ENCODE data around the gene SERPINA5.

The SERPINA5 gene

GRCh38 chr14:94582851-94583250, 1.6 kb downstream of the SERPINA5 start:
- FAIRE-seq (no peak), DNase-seq (ENCODE audit: insufficient read length, low spot score) (no peak)
- TF ChIP-seq POU2F2 (IDR thresholded peaks at IDR 0.05; ENCODE audit: low read depth, low read length) (no peak), SPI1 (IDR thresholded peaks at IDR 0.05; ENCODE audit: low read depth, low read length) (no peak), PAX5 (IDR thresholded peaks at IDR 0.05; ENCODE audit: insufficient read depth, low read length, severe bottlenecking) (no peak), POLR2AphosphoS5 (IDR thresholded peaks at IDR 0.05; ENCODE audit: low read depth, low read length) (no peak), POLR2A (IDR thresholded peaks at IDR 0.05; ENCODE audit: low read depth, low read length) (no peak), TAF1 (IDR thresholded peaks at IDR 0.05; ENCODE audit: low read depth, low read length) (no peak)

DNA sequence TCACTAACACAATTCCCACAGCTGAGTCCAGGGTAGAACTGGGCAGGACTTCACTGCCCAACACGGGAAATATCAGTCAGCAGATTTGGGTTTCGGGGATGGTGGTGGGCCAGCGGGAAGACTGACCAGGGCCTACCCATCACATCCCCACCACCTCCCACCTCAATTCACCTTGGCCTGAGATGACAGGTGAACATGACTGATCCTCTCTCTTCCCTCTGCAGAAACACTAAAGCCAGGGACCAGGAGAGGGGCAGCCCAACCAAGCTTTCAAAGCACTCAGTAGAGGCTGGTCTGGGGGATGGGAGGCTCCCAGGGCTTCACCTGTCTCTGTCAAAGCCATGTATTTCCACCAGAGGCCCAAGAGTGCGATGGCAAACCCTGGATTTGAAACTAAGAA, 2.3 kb downstream of the SERPINA5 start:
- no peak for DNase-seq (ENCODE audit: insufficient read length, low spot score)
- no peak for TF ChIP-seq POLR2A (IDR thresholded peaks at IDR 0.05; ENCODE audit: low read depth, low read length)
- TF ChIP-seq TAF1 (IDR thresholded peaks at IDR 0.05; ENCODE audit: low read depth, low read length): no peak
- TF ChIP-seq POU2F2 (IDR thresholded peaks at IDR 0.05; ENCODE audit: low read depth, low read length): no peak
- no peak for TF ChIP-seq POLR2AphosphoS5 (IDR thresholded peaks at IDR 0.05; ENCODE audit: low read depth, low read length)
- TF ChIP-seq PAX5 (IDR thresholded peaks at IDR 0.05; ENCODE audit: insufficient read depth, low read length, severe bottlenecking): no peak
- TF ChIP-seq SPI1 (IDR thresholded peaks at IDR 0.05; ENCODE audit: low read depth, low read length): no peak
- no peak for FAIRE-seq

DNA sequence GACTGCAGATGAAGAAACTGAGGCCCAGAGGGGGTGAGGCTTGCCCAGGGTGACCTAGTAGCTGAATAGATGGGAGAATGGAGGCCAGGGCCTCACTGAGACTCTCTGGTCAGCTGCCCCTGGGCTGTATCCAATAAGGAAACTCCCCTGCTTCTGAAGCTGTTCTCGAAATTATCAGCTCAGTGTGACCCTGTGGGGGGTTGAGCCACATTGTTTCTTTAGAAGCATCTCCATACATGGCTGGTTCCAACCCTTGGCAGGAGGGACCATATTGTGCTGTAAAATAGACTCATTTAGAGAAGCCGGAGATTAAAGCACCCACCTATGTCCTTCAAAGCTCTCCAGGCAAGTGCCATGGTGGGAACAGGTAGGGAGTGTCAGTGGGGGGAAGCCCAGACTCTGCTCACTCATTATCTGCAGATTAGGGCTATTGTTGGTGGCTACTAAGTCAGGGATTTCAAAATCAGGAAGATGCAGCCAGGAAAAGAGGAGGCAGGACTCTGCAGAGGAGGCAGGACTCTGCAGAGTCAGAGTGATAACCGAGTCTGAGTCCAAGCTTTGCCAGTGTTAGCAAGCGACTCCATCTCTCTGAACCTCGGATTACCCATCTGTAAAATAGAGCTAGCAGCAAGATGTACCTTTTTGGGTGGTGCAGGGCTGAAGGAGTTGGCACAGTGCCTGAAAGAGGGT, 3.5 kb downstream of the SERPINA5 start:
- TF ChIP-seq SPI1 (IDR thresholded peaks at IDR 0.05; ENCODE audit: low read depth, low read length) (no peak), POLR2AphosphoS5 (IDR thresholded peaks at IDR 0.05; ENCODE audit: low read depth, low read length) (no peak), PAX5 (IDR thresholded peaks at IDR 0.05; ENCODE audit: insufficient read depth, low read length, severe bottlenecking) (no peak), POU2F2 (IDR thresholded peaks at IDR 0.05; ENCODE audit: low read depth, low read length) (no peak), POLR2A (IDR thresholded peaks at IDR 0.05; ENCODE audit: low read depth, low read length) (no peak), TAF1 (IDR thresholded peaks at IDR 0.05; ENCODE audit: low read depth, low read length) (no peak)
- DNase-seq (ENCODE audit: insufficient read length, low spot score): no peak
- no peak for FAIRE-seq

DNA sequence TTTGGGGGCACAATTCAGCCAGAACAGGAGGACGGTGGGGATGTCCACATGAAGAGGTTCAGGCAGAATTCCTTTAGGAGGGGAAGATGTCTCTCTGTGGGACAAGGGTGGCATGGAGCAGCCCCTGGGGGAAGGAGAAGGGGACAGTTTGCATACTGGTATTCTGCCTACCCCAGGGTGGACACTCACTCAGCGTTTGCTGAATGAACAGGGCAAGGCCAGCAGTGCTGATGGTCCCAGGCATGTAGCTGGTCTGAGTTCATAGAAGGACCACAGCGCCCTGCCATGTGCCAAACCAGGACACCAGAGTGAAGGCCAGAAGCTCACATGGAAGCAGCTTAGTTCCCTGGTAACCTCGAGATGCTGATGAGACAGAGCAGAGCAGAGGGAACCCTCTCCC, 5.4 kb downstream of the SERPINA5 start:
- DNase-seq (ENCODE audit: insufficient read length, low spot score): no peak
- FAIRE-seq: no peak
- TF ChIP-seq POLR2AphosphoS5 (IDR thresholded peaks at IDR 0.05; ENCODE audit: low read depth, low read length) (no peak), POU2F2 (IDR thresholded peaks at IDR 0.05; ENCODE audit: low read depth, low read length) (no peak), PAX5 (IDR thresholded peaks at IDR 0.05; ENCODE audit: insufficient read depth, low read length, severe bottlenecking) (no peak), SPI1 (IDR thresholded peaks at IDR 0.05; ENCODE audit: low read depth, low read length) (no peak), TAF1 (IDR thresholded peaks at IDR 0.05; ENCODE audit: low read depth, low read length) (no peak), POLR2A (IDR thresholded peaks at IDR 0.05; ENCODE audit: low read depth, low read length) (no peak)

DNA sequence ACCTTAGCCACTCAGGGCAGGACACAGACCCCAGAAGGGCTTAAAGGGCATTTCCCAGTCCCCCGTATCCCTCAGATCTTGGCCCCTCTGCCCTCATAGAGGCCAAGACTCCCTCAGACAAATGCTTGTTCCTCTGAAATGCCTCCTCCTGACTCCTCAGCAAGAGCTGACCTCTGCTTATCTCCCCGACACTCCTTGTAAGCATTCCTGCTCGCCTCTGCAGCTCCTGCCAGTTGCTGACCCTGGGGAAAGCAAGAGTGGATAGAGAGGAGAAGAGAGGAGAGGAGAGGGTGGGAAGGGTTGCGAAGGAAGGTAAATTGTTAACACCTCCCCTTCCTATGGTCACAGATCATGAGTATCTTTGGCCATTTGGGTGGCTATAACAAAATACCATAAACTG, 7.1 kb downstream of the SERPINA5 start:
- DNase-seq (ENCODE audit: insufficient read length, low spot score) (no peak), FAIRE-seq (no peak)
- TF ChIP-seq PAX5 (IDR thresholded peaks at IDR 0.05; ENCODE audit: insufficient read depth, low read length, severe bottlenecking): no peak
- TF ChIP-seq POU2F2 (IDR thresholded peaks at IDR 0.05; ENCODE audit: low read depth, low read length): no peak
- TF ChIP-seq SPI1 (IDR thresholded peaks at IDR 0.05; ENCODE audit: low read depth, low read length): no peak

GRCh38 chr14:94591073-94591472, 9.8 kb downstream of the SERPINA5 start:
- FAIRE-seq: no peak
- TF ChIP-seq SPI1 (IDR thresholded peaks at IDR 0.05; ENCODE audit: low read depth, low read length): no peak
- no peak for DNase-seq (ENCODE audit: insufficient read length, low spot score)

DNA sequence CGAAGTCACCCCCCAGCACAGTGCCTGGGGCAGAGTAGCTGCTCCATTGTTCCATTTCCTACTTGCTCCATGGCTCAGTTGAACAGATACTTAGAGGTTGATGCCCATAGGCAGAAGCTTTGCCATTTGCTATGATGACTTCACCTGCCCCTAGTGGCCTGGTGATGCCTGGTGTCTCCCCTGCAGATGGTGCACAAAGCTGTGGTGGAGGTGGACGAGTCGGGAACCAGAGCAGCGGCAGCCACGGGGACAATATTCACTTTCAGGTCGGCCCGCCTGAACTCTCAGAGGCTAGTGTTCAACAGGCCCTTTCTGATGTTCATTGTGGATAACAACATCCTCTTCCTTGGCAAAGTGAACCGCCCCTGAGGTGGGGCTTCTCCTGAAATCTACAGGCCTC, 10.6 kb downstream of the SERPINA5 start:
- FAIRE-seq (no peak), DNase-seq (ENCODE audit: insufficient read length, low spot score) (no peak)
- TF ChIP-seq SPI1 (IDR thresholded peaks at IDR 0.05; ENCODE audit: low read depth, low read length): no peak
- TF ChIP-seq TAF1 (IDR thresholded peaks at IDR 0.05; ENCODE audit: low read depth, low read length): no peak
- no peak for TF ChIP-seq POLR2AphosphoS5 (IDR thresholded peaks at IDR 0.05; ENCODE audit: low read depth, low read length)
- TF ChIP-seq POU2F2 (IDR thresholded peaks at IDR 0.05; ENCODE audit: low read depth, low read length): no peak
- no peak for TF ChIP-seq POLR2A (IDR thresholded peaks at IDR 0.05; ENCODE audit: low read depth, low read length)
- TF ChIP-seq PAX5 (IDR thresholded peaks at IDR 0.05; ENCODE audit: insufficient read depth, low read length, severe bottlenecking): no peak

- DNase-seq (ENCODE audit: insufficient read length, low spot score): no peak
- TF ChIP-seq PAX5 (IDR thresholded peaks at IDR 0.05; ENCODE audit: insufficient read depth, low read length, severe bottlenecking): no peak
- TF ChIP-seq POLR2A (IDR thresholded peaks at IDR 0.05; ENCODE audit: low read depth, low read length): no peak
- no peak for TF ChIP-seq TAF1 (IDR thresholded peaks at IDR 0.05; ENCODE audit: low read depth, low read length)
- TF ChIP-seq SPI1 (IDR thresholded peaks at IDR 0.05; ENCODE audit: low read depth, low read length): no peak
- TF ChIP-seq POLR2AphosphoS5 (IDR thresholded peaks at IDR 0.05; ENCODE audit: low read depth, low read length): no peak
- no peak for TF ChIP-seq POU2F2 (IDR thresholded peaks at IDR 0.05; ENCODE audit: low read depth, low read length)
- FAIRE-seq: no peak
These were observed 11.2 kb downstream of the SERPINA5 start for GRCh38 chr14:94592457-94592856.

- FAIRE-seq (no peak), DNase-seq (ENCODE audit: insufficient read length, low spot score) (no peak)
- no peak for TF ChIP-seq POLR2AphosphoS5 (IDR thresholded peaks at IDR 0.05; ENCODE audit: low read depth, low read length)
- no peak for TF ChIP-seq POU2F2 (IDR thresholded peaks at IDR 0.05; ENCODE audit: low read depth, low read length)
- TF ChIP-seq SPI1 (IDR thresholded peaks at IDR 0.05; ENCODE audit: low read depth, low read length): no peak
- no peak for TF ChIP-seq PAX5 (IDR thresholded peaks at IDR 0.05; ENCODE audit: insufficient read depth, low read length, severe bottlenecking)
- TF ChIP-seq TAF1 (IDR thresholded peaks at IDR 0.05; ENCODE audit: low read depth, low read length): no peak
- no peak for TF ChIP-seq POLR2A (IDR thresholded peaks at IDR 0.05; ENCODE audit: low read depth, low read length)
These were observed 12.1 kb downstream of the SERPINA5 start for GRCh38 chr14:94593376-94593748.

GRCh38 chr14:94593749-94594431, 12.7 kb downstream of the SERPINA5 start:
- no peak for DNase-seq (ENCODE audit: insufficient read length, low spot score)
- TF ChIP-seq PAX5 (IDR thresholded peaks at IDR 0.05; ENCODE audit: insufficient read depth, low read length, severe bottlenecking) (no peak), SPI1 (IDR thresholded peaks at IDR 0.05; ENCODE audit: low read depth, low read length) (no peak), POU2F2 (IDR thresholded peaks at IDR 0.05; ENCODE audit: low read depth, low read length) (no peak), POLR2A (IDR thresholded peaks at IDR 0.05; ENCODE audit: low read depth, low read length) (no peak), TAF1 (IDR thresholded peaks at IDR 0.05; ENCODE audit: low read depth, low read length) (no peak), POLR2AphosphoS5 (IDR thresholded peaks at IDR 0.05; ENCODE audit: low read depth, low read length) (no peak)
- no peak for FAIRE-seq

Data from GM12891 (cell line).